AG04450 (cell line): ENCODE results near the gene RGS7. TPM values are rescaled to one million over a fixed set of nuclear protein-coding genes. Genes with fewer than 3 reads are reported as not detected.

ENCODE experiments used
- CTCF ChIA-PET: fragments of 300-600, 350-600 bp; formaldehyde crosslinking; extraction: SDS; loops from one replicate; lab custom pipeline; 2022; ENCODE audit warnings: antibody characterized with exemption, inconsistent platforms; lab: Charles Lee
- POLR2A ChIA-PET: fragments of 350-600 bp; formaldehyde crosslinking; extraction: SDS; loops from one replicate; lab custom pipeline; 2021; ENCODE audit warnings: antibody characterized with exemption, inconsistent platforms; lab: Yijun Ruan, JAX
- DNase-seq: peaks from one replicate; pipeline ENCODE4 v3.0.0-alpha.2; 2011; ENCODE audit warnings: low read depth, low spot score
- H3K27ac ChIP-seq: one replicate; pipeline ENCODE4 v1.5.1; 2012; ENCODE audit warnings: low read depth, low read length, control low read depth
- H3K27me3 ChIP-seq: one replicate; pipeline ENCODE4 v1.6.0; 2012; ENCODE audit warnings: low read length; ENCODE audit not compliant: control insufficient read depth, insufficient read depth
- H3K4me3 ChIP-seq: 2 replicates; pipeline ENCODE4 v1.5.1; 2011; ENCODE audit warnings: mild to moderate bottlenecking, low read depth, low read length, control low read depth
- H3K9me3 ChIP-seq: 2 replicates; pipeline ENCODE4 v1.5.1; 2012; ENCODE audit warnings: low read length; ENCODE audit not compliant: control insufficient read depth, insufficient read depth
- polyA plus RNA-seq: library from polyadenylated mRNA; depleted of rRNA; stranded (reverse); fragments of >200 nt; gene quantifications from 2 replicates; pipeline ENCODE4 v1.2.3, GENCODE V29; 2011
- TF ChIP-seq, protein P1 (sequence below): IDR thresholded peaks from 2 replicates; pipeline ENCODE4 v1.5.1; 2011; ENCODE audit warnings: low read depth, low read length, control low read depth, inconsistent platforms

RGS7 gene
- polyA plus RNA-seq, 1 experiment, result 0.29 TPM

DNA sequence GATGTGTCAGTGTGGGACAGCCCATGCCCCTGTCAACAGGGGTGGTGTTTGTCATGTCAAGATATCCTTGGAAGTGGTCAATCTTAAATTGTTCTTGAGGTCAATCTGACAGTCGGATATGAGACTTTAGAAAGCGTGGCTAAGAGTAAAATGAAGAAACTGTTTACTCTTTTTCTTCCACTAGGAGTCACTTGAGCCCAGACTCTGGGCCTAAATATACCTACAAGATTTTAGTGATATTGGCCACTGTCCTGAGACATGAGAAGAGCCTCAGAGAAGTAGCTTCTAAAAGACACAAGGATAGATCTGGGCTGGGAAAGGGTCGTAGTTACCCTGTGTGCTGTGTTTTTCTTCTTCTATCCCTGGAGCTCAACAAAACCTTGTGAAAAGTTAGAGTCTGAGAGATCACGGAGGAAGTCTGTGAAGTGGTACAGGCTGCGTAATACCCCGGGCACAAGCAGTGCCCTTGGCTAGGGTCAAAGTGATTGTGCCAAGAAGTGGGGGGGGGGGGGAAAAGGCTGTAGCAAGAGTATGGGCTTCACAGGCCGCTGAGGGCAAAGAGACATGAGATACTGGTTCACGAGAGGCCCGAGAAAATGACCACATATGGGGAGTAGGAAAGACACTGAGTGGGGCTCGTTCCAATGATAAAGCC lies 389.8 kb downstream of the RGS7 start:
- CTCF ChIA-PET, result interaction anchor here (0.6 to 2.5 kb wide), 5 partner anchors 20 to 532 kb away, joined by 4 to 12 read pairs (median 4); no protein-coding TSS in a partner anchor
- no peak for DNase-seq
- no peak overlapping the region for H3K27ac ChIP-seq
- TF ChIP-seq, protein P1, sequence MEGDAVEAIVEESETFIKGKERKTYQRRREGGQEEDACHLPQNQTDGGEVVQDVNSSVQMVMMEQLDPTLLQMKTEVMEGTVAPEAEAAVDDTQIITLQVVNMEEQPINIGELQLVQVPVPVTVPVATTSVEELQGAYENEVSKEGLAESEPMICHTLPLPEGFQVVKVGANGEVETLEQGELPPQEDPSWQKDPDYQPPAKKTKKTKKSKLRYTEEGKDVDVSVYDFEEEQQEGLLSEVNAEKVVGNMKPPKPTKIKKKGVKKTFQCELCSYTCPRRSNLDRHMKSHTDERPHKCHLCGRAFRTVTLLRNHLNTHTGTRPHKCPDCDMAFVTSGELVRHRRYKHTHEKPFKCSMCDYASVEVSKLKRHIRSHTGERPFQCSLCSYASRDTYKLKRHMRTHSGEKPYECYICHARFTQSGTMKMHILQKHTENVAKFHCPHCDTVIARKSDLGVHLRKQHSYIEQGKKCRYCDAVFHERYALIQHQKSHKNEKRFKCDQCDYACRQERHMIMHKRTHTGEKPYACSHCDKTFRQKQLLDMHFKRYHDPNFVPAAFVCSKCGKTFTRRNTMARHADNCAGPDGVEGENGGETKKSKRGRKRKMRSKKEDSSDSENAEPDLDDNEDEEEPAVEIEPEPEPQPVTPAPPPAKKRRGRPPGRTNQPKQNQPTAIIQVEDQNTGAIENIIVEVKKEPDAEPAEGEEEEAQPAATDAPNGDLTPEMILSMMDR, result peak; percentile 28
- POLR2A ChIA-PET, result no interaction called here
- H3K4me3 ChIP-seq, result no peak overlapping the region
- H3K9me3 ChIP-seq, result no peaks in the 10 kb centered on the region
- no peaks in the 10 kb centered on the region for H3K27me3 ChIP-seq

DNA sequence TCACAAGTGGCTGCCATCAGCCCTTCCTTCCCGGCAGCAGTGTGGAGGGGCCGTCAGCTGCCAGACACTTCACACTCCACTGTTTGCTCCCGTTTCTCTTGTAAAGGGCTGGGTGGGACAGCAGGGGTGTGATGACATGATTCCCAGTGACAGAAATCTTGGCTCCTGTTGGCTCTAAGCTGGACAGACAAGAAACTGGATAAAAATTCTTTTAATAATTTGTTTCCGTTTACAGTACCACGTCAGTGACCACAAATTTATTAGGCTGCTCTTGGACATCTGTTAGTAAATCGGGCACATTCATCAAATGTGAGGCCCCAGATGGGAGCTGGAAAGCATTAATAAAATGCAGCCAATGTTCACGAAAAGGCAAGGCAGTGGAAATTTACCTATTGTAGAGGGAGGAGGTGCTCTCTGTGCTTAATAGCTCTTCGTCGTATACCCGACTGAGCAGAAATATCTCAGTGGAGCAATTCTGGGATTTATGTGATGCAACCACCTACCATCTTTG lies 391.4 kb downstream of the RGS7 start:
- no peaks in the 10 kb centered on the region for H3K27me3 ChIP-seq
- ChIA-PET POLR2A (no interaction called here), CTCF (interaction anchor here (0.9 to 2.5 kb wide), 5 partner anchors 15 to 520 kb away, joined by 3 to 12 read pairs (median 4); no protein-coding TSS in a partner anchor)
- TF ChIP-seq, protein P1, result no peak
- no peaks in the 10 kb centered on the region for H3K9me3 ChIP-seq
- H3K27ac ChIP-seq, result no peak overlapping the region
- no peak for DNase-seq
- no peak overlapping the region for H3K4me3 ChIP-seq

DNA sequence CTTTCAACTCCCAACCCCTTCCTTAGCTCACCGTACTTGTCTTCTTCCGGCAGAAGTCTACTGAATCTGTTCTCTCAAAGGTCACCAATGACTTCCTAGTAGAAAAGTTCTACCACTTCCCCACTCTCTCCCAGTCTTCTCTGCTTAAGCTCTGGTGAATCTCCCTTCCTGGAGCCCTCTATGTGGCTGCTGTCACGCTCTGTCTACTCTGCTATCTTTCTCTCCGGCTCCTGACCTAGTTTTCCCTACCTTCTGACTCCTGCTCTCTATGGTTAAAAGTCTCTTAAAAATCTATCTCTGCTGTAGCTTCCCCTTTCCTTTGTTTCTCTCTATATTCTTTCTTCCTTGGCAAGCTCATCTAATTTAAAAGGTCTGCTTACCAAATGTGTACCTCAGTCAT lies 394.9 kb downstream of the RGS7 start:
- Histone ChIP-seq H3K9me3 (no peaks in the 10 kb centered on the region), H3K27me3 (no peaks in the 10 kb centered on the region), H3K27ac (no peak overlapping the region), H3K4me3 (no peak overlapping the region)
- POLR2A ChIA-PET, result no interaction called here
- no peak for DNase-seq
- TF ChIP-seq, protein P1, result no peak
- CTCF ChIA-PET, result interaction anchor here (1.9 to 2.4 kb wide), 2 partner anchors 15 to 230 kb away, joined by 4 to 10 read pairs; no protein-coding TSS in a partner anchor

DNA sequence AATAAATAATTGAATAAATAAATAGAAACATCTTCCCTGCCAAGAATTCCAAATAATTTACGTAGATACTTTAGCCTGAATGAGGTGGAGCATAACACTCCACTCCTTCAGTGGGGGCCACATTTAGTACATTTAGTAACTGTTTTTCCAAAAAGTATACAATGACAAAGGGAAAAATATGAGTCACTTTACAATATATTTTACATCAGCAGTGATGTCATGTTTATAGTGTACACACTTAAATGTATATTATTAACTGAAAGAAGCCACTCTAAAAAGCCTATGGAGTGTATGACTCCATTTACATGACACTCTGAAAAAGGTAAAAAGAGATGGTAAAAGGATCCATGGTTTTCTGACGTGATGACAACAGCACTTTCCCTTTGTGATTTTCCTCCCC lies 400.6 kb downstream of the RGS7 start:
- Histone ChIP-seq H3K4me3 (no peak overlapping the region), H3K27ac (no peak overlapping the region), H3K9me3 (no peaks in the 10 kb centered on the region), H3K27me3 (no peaks in the 10 kb centered on the region)
- ChIA-PET POLR2A (no interaction called here), CTCF (interaction anchor here (0.5 kb wide), 1 partner anchor 226 kb away, joined by 7 read pairs; no protein-coding TSS in a partner anchor)
- TF ChIP-seq, protein P1, result no peak
- no peak for DNase-seq

DNA sequence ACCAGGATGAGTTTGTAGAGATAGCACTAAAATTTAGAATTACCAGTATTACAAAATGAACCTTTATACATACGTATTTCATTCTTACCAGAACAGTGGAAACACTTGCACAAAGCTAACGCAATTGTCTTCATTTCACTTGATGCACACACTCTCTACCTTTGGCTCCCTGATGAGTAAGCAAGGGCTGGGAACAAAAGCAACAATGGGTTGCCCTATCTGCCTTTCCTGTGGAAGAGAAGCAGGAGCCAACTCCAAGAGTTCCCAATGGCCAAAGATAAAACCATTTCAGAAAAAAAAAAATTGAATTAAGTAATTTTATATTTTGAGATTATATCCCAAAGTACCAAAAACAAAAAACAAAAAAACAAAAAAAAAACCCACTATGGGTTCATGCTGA lies 401.0 kb downstream of the RGS7 start:
- H3K9me3 ChIP-seq, result no peaks in the 10 kb centered on the region
- no peak for DNase-seq
- ChIA-PET POLR2A (no interaction called here), CTCF (interaction anchor here (0.5 kb wide), 1 partner anchor 226 kb away, joined by 7 read pairs; no protein-coding TSS in a partner anchor)
- H3K4me3 ChIP-seq, result no peak overlapping the region
- H3K27ac ChIP-seq, result no peak overlapping the region
- H3K27me3 ChIP-seq, result no peaks in the 10 kb centered on the region
- TF ChIP-seq, protein P1, result no peak
